IPS DF 19.7 (cell line): ENCODE data around the gene SCN4B.

Experiments used
- DNase-seq: peaks from one replicate; pipeline ENCODE4 v3.0.0-alpha.2; 2013; ENCODE audit warnings: low read depth, low spot score

Gene SCN4B

GRCh38 chr11:118099838-118100556, 52.6 kb downstream of the SCN4B start:
- no peak for DNase-seq

- DNase-seq: no peak
Observed at GRCh38 chr11:118098996-118099837, 53.4 kb downstream of the SCN4B start.

GRCh38 chr11:118095967-118096367, 56.7 kb downstream of the SCN4B start:
- DNase-seq: no peak

GRCh38 chr11:118095493-118095892, 57.1 kb downstream of the SCN4B start:
- DNase-seq: no peak

- DNase-seq: no peak
Observed at GRCh38 chr11:118092907-118093571, 59.6 kb downstream of the SCN4B start.

- no peak for DNase-seq
Observed at GRCh38 chr11:118091690-118092089, 60.9 kb downstream of the SCN4B start.

GRCh38 chr11:118090545-118091162, 62.0 kb downstream of the SCN4B start:
- no peak for DNase-seq

- no peak for DNase-seq
Observed at GRCh38 chr11:118088531-118088930, 64.1 kb downstream of the SCN4B start.

- no peak for DNase-seq
Observed at GRCh38 chr11:118087931-118088330, 64.7 kb downstream of the SCN4B start.

- DNase-seq: no peak
Observed at GRCh38 chr11:118086913-118087768, 65.5 kb downstream of the SCN4B start, which contains the start of gene SMIM35. Gene SMIM35 (minus strand): TSS chr11:118086963. CDS start chr11:118086757, 206 bp downstream.

- DNase-seq: no peak
Observed at GRCh38 chr11:118084656-118085055, 68.0 kb downstream of the SCN4B start.

GRCh38 chr11:118084247-118084646, 68.4 kb downstream of the SCN4B start:
- DNase-seq: no peak
